ENCODE results near the gene DTX3. TPM values are rescaled to one million over a fixed set of nuclear protein-coding genes. Genes with fewer than 3 reads are reported as not detected.

DTX3 gene
- total RNA-seq, 1 experiment from 2014 or later: 67.5 TPM

DNA sequence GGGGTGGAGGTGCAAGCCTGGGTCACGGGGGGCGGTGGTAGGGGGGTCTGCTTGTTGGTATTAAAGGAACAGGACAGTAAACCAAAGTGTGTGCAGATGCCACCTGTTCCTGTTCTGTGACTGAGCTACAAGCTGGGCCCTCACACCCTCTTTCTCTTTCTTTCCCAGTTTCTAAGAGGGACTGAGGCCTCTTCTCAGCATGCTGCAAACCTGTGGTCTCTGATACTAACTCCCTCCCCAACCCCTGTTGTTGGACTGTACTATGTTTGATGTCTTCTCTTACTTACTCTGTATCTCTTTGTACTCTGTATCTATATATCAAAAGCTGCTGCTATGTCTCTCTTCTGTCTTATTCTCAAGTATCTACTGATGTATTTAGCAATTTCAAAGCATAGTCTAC, 20.6 kb upstream of the DTX3 start:
- peak overlapping the region in 1 of 2 experiments; percentile 1; a peak in 1 of 5 replicates for H3K4me3 Mint-ChIP-seq
- Histone ChIP-seq H3K23me2 (ENCODE audit: insufficient read length, low read depth, low read length, poor library complexity, severe bottlenecking) (no peaks in the 10 kb centered on the region), H3K79me2 (ENCODE audit: insufficient read depth, low read length) (no peaks in the 10 kb centered on the region), H3K14ac (ENCODE audit: insufficient read depth, low read length) (no peak overlapping the region), H3K27me3 (ENCODE audit: insufficient read depth, low read length) (no peaks in the 10 kb centered on the region), H3K4me1 (ENCODE audit: insufficient read depth, low read length) (no peaks in the 10 kb centered on the region), H3K4me2 (ENCODE audit: insufficient read depth, insufficient read length, low read length) (no peak overlapping the region), H3T11ph (ENCODE audit: low read length) (no peak overlapping the region), H2BK12ac (ENCODE audit: insufficient read length, low read depth, low read length) (no peak overlapping the region), H2BK15ac (ENCODE audit: low read depth, low read length) (no peak overlapping the region), H3K56ac (ENCODE audit: insufficient read length, low read depth, low read length) (no peak overlapping the region), H2BK120ac (ENCODE audit: low read depth, low read length, poor library complexity, severe bottlenecking) (no peak overlapping the region), H4K20me1 (ENCODE audit: control insufficient read depth, insufficient read depth, insufficient read length) (no peaks in the 10 kb centered on the region), H3K4ac (ENCODE audit: low read depth, low read length) (no peak overlapping the region), H3K79me1 (ENCODE audit: insufficient read depth, low read depth, low read length, poor library complexity, severe bottlenecking) (no peaks in the 10 kb centered on the region), H2BK20ac (ENCODE audit: low read depth, low read length, poor library complexity, severe bottlenecking) (no peak overlapping the region), H3K18ac (ENCODE audit: insufficient read length, low read depth, low read length) (no peak overlapping the region), H2BK5ac (ENCODE audit: insufficient read length, low read length) (no peak overlapping the region), H3K9me3 (ENCODE audit: control insufficient read depth, low read depth, low read length) (no peaks in the 10 kb centered on the region), H2AFZ (ENCODE audit: low read length) (no peak overlapping the region), H3K27ac (ENCODE audit: insufficient read length, low read depth, low read length) (no peak overlapping the region), H4K8ac (replicated peaks; ENCODE audit: insufficient read length, low read depth, low read length) (no peak overlapping the region), H4K91ac (ENCODE audit: insufficient read length, low read depth, low read length) (no peak overlapping the region), H2AK5ac (ENCODE audit: insufficient read length, low read length) (no peak overlapping the region), H3K9ac (ENCODE audit: extremely low read depth, insufficient read length, low read length) (no peak overlapping the region), H3K23ac (ENCODE audit: insufficient read length, low read depth, low read length) (no peak overlapping the region), H4K5ac (ENCODE audit: insufficient read length, low read depth, low read length) (no peak overlapping the region)
- peaks cover 16 to 45% (median 34%) of the 10 kb centered on the region in 3 experiments for H3K36me3 Mint-ChIP-seq (ENCODE audit: insufficient read depth in 1 of 3, low read depth in 3 of 3)
- H3K9me3 Mint-ChIP-seq: no peaks in the 10 kb centered on the region
- DNase-seq: no peak
- WGBS (ENCODE audit: extremely low coverage, insufficient read length, low lambda C conversion rate): no CpG with 5 or more reads among the region's 2 CpGs
- peaks cover 0 to 2% of the 10 kb centered on the region in 2 experiments; a peak in 1 of 4 replicates for H3K4me1 Mint-ChIP-seq
- H3K27me3 Mint-ChIP-seq (ENCODE audit: low read depth): no peaks in the 10 kb centered on the region
- TF ChIP-seq, protein P1, sequence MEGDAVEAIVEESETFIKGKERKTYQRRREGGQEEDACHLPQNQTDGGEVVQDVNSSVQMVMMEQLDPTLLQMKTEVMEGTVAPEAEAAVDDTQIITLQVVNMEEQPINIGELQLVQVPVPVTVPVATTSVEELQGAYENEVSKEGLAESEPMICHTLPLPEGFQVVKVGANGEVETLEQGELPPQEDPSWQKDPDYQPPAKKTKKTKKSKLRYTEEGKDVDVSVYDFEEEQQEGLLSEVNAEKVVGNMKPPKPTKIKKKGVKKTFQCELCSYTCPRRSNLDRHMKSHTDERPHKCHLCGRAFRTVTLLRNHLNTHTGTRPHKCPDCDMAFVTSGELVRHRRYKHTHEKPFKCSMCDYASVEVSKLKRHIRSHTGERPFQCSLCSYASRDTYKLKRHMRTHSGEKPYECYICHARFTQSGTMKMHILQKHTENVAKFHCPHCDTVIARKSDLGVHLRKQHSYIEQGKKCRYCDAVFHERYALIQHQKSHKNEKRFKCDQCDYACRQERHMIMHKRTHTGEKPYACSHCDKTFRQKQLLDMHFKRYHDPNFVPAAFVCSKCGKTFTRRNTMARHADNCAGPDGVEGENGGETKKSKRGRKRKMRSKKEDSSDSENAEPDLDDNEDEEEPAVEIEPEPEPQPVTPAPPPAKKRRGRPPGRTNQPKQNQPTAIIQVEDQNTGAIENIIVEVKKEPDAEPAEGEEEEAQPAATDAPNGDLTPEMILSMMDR (conservative IDR thresholded peaks at IDR 0.05): no peak
- H3K27ac Mint-ChIP-seq: no peak overlapping the region
